GM19372 (cell line): ENCODE data around the gene CXCR4.
A peak's percentile ranks its signal among the peaks of the same experiment; 100 is the strongest.

Source experiments
- ATAC-seq: cut with Tn5 transposase; IDR thresholded peaks from one replicate; pipeline ENCODE4 v1.9.1; 2021; ENCODE audit warnings: mild to moderate bottlenecking, low read depth, moderate library complexity; ENCODE audit not compliant: unreplicated experiment

The CXCR4 gene

DNA sequence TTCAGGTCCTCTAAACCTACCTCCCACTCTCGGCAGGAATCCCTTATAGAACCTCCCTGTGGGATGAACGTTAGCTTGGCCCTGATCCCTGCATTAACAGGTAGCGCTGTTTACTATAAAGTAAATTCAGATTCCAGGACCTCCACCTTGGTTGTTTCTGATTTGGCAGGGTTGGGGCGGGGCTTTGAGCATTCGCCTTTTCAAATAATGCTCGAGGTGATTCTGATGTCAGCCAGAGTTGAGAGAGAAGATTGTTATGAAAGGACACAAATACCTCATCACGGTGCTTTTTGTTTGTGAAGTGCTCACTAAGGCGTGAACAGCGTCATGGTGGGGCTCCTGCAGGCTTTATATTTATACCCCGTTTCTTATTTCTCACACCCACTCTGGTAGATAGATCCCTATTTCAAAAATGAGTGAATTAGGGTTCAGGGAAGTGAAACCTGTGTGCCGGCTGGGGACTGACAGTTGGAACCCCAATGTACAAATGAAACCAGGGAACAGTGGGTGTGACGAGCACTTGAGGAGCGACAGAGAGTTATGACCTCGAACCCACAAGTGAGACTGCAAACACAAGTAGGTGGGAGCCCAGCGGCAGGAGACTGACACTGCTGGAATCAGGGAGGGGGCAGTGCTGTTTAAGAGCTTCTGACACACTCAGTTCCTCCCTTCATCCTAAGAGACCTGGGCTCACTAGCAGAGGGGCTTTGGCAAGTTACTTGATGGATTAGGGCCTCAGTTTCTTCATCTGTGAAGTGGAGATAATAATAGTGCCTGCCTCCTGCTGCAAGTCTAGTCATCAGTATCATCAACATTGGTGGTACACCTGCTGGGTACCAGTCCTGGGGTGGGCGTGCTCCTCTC, 14.2 kb upstream of the CXCR4 start:
- peak; percentile 71 for ATAC-seq

- ATAC-seq: peak; percentile 8
These were observed 13.6 kb upstream of the CXCR4 start for GRCh38 chr2:136131484-136131960.

DNA sequence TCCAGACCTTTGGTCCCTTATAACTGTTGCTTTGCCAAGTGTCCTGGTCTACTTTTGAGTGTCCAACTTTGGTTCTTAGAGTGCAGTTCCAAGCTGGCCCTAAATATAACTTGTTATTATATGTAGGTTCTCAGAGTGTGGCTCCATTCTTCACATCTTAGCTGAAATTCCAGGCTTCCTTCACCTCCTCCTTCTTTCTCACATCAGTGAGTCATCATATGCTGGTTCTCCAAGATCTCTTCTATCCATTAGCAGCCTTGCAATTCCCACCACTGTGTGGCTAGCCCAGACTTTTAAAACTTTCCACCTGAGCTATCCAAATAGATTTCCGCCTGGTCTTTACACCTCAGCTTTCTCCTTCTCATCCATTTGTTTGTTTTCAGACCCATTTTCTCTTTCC, 12.6 kb upstream of the CXCR4 start:
- no peak for ATAC-seq

DNA sequence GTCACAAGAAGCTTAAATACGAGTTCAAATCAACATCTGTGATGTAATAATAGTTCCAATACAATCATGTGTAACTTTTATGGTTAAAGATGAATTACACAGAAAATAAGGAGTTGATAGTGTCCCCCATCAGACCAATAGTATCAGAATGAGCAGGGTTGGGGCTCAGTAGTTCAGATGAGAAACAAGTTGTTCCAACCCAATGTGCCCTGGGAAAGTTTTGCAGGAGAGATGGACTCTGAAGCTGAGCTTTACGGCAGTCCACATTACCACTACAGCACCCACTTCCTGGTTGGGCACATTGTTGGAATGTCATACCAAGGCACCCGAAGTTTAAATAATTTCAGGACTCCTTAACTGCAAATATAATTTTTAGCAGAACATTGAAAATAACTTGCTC, 12.1 kb upstream of the CXCR4 start:
- no peak for ATAC-seq

- ATAC-seq: no peak
These were observed 11.7 kb upstream of the CXCR4 start for GRCh38 chr2:136129601-136130000.

GRCh38 chr2:136128905-136129304, 11.0 kb upstream of the CXCR4 start:
- no peak for ATAC-seq

DNA sequence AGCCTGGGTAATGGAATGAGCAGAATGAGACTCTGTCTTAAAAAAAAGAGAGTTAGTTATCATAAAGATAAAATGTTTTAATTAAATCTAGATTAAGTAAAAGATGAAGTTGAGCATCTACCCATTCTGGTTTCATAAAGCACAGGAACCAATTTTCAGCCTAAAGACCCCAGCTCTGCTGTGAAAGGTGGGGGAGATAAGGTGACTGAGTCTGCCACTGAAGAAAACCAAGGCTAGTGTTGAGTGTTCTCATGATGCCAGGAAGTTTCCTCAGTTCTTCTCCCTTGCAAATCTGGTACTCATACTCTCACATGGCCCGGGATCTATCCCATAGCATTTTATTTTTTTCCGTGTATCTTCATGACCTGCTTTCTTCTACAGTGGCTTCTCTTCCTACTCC, 10.4 kb upstream of the CXCR4 start:
- no peak for ATAC-seq

GRCh38 chr2:136127356-136127755, 9.4 kb upstream of the CXCR4 start:
- ATAC-seq: no peak

GRCh38 chr2:136126421-136126926, 8.5 kb upstream of the CXCR4 start:
- no peak for ATAC-seq

DNA sequence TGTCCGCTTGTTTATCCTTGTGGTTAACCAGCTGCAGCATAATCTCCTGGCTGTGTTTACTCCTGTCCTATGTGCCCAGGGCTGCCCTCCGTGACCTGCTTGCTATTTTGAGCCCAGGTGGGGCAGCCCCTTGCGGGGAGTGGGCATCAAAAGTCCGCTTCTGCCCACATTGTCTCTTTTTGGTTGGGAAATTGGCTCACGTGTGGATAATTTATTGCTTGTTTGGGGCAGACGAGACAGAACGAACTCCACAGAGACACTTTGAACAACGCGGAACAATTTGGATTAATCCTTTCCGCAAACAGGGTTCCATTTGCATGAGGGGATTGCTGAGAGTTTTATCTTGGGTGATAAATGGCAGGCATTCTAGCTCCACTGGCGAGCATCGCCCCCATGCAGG, 8.1 kb upstream of the CXCR4 start:
- ATAC-seq: no peak

- ATAC-seq: no peak
These were observed 7.3 kb upstream of the CXCR4 start for GRCh38 chr2:136125236-136125635.

DNA sequence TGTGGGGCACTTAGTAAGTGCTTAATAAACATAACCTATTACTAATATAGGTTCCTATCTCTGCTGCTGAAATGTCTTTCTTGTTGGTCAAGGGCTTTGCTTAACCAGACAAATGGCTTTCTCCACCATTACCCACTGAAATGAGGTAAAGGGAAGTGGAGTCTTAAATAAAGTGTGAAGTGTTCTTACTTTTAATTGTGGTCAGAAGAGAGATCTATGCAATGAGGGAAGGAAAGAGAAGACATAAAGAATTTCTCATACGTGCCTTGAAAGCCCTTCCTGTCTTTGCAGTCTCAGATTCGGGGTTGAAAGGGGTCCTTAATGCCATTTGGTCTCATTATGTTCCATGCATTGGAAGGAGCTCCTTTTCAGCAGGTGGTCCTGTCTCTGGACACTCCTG, 6.9 kb upstream of the CXCR4 start:
- ATAC-seq: no peak

GRCh38 chr2:136122661-136123060, 4.7 kb upstream of the CXCR4 start:
- ATAC-seq: no peak

DNA sequence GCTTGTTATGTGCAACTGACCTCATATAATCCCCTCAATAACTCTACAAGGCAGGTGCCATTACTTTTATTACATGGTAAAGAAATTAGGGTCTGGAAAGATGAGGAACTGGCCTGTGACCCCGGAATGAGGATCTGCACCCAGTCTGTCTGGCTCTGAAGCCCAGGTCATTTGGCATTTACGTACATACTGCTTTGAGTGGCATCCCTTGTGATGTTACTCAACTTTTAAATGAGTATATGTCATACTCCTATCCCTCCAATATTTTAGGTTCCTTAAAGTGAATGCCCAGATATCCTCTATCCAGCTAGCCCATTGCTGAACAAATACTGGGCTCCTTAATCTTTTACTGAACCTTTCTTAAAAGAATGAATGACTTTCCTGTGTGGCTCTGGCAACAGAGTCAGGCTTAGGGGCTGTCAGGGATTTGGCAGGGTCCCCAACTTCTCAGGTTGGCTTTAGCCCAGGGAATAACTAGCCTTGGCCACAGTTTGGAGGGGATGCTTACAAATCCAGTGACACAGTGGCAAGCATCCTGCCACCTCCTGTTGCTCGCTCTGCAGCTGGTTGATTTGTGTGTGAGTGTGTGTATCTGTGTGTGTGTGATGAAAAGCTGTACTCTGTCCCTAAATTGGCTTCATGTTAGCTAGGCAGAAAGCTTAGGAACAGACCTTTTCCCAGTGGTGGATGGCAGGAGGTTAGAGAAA, 3.4 kb upstream of the CXCR4 start:
- ATAC-seq: no peak

- no peak for ATAC-seq
These were observed 2.0 kb upstream of the CXCR4 start for GRCh38 chr2:136119717-136120675.

GRCh38 chr2:136118819-136119716, 1.1 kb upstream of the CXCR4 start:
- ATAC-seq: no peak

DNA sequence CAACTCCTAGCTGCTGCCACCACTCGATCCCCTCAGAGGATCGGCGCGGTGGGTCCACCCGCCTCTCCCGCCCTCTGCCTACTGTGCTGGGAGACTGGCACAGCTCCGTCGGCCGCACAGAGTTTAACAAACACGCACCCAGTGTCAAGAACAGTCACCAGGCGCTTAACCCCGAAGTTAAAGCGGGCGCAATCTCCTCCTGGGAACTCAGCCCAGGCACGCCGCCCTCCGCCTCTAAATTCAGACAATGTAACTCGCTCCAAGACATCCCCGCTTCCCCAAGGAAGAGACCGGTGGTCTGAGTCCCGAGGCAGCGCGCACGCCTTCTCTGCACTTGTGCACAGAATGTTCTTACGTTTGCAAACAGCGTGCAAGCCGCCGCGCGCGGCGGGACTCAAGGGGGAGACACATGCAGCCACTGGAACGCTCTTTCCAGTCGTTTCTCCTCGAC, 533 bp downstream of the CXCR4 start:
- peak; percentile 15 for ATAC-seq

DNA sequence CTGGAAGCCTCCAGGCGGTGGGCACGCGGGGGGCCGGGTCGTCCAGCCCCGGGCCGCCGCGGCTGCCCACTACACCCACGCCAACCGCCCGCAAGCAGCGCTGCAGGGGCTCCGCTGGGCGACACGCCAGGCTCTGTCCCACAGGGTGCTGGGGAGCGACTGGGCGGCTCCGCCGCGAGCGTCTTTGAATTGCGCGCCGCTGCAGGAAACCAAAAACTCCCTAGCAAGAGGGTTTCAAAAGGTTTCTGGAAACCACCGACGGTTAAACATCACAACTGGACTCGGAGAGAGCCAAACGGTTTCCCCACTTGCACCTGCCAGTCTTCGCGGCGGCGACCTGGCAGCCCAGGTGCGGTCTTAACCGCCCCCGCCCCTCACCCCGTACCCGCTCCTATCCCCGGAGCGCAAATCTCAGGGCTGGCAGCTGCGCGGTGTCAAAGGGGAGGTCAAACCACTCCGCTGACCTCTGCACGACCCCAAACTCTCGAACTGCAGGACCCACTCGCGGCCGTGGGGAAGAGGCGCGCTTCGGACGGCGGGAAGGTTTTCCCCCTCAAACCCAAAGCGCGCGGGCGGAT, 1.0 kb downstream of the CXCR4 start:
- peak; percentile 47 for ATAC-seq
